GM21737 (cell line): ENCODE data around the gene ATP5PB.

ENCODE experiments used
- ATAC-seq: cut with Tn5 transposase; IDR thresholded peaks from one replicate; pipeline ENCODE4 v1.9.1; 2021; ENCODE audit warnings: mild to moderate bottlenecking, moderate library complexity; ENCODE audit not compliant: unreplicated experiment

ATP5PB gene

GRCh38 chr1:111474106-111474505, 24.8 kb downstream of the ATP5PB start:
- no peak for ATAC-seq

- ATAC-seq = no peak
Measured at GRCh38 chr1:111474521-111474920, 25.3 kb downstream of the ATP5PB start.

GRCh38 chr1:111475701-111476100, 26.4 kb downstream of the ATP5PB start:
- ATAC-seq = no peak

GRCh38 chr1:111476214-111476613, 26.9 kb downstream of the ATP5PB start:
- no peak for ATAC-seq

GRCh38 chr1:111476761-111477309, 27.6 kb downstream of the ATP5PB start:
- ATAC-seq = peak; percentile 65

GRCh38 chr1:111480674-111481073, 31.4 kb downstream of the ATP5PB start:
- ATAC-seq = no peak

- no peak for ATAC-seq
Measured at GRCh38 chr1:111481387-111482221, 32.3 kb downstream of the ATP5PB start.

- ATAC-seq = no peak
Measured at GRCh38 chr1:111483166-111483565, 33.9 kb downstream of the ATP5PB start.

- ATAC-seq = no peak
Measured at GRCh38 chr1:111483876-111484275, 34.6 kb downstream of the ATP5PB start.

- no peak for ATAC-seq
Measured at GRCh38 chr1:111484391-111485026, 35.2 kb downstream of the ATP5PB start.

- ATAC-seq = no peak
Measured at GRCh38 chr1:111486431-111486830, 37.2 kb downstream of the ATP5PB start.

GRCh38 chr1:111487133-111487532, 37.9 kb downstream of the ATP5PB start:
- ATAC-seq = no peak

- ATAC-seq = no peak
Measured at GRCh38 chr1:111488669-111489068, 39.4 kb downstream of the ATP5PB start.

GRCh38 chr1:111489604-111490003, 40.3 kb downstream of the ATP5PB start:
- ATAC-seq = no peak

GRCh38 chr1:111490220-111490619, 41.0 kb downstream of the ATP5PB start:
- no peak for ATAC-seq

- no peak for ATAC-seq
Measured at GRCh38 chr1:111491070-111491469, 41.8 kb downstream of the ATP5PB start.

- no peak for ATAC-seq
Measured at GRCh38 chr1:111496398-111496797, 47.1 kb downstream of the ATP5PB start.

- no peak for ATAC-seq
Measured at GRCh38 chr1:111497592-111497991, 48.3 kb downstream of the ATP5PB start.

- no peak for ATAC-seq
Measured at GRCh38 chr1:111499026-111499785, 49.9 kb downstream of the ATP5PB start.

- ATAC-seq = no peak
Measured at GRCh38 chr1:111501645-111502044, 52.4 kb downstream of the ATP5PB start.

GRCh38 chr1:111503585-111504060, 54.4 kb downstream of the ATP5PB start, which contains the start of the genes ADORA3 and TMIGD3:
Gene ADORA3, minus strand, starts transcription at chr1:111503633. Its CDS starts 279 bp downstream, at chr1:111503354.
Gene TMIGD3, minus strand, starts transcription at chr1:111503633. Its CDS starts 279 bp downstream, at chr1:111503354.
- ATAC-seq = no peak
